Measurements from ENCODE around the gene TLCD5. TPM values are rescaled to one million over a fixed set of nuclear protein-coding genes. Genes with fewer than 3 reads are reported as not detected.

The TLCD5 gene
- total RNA-seq, 2 experiments from 2014 or later = 1.2 to 1.4 TPM

- ChIA-PET POLR2A (no interaction called here), CTCF (interaction anchor here (1.2 to 2.7 kb wide), 2 partner anchors 15 to 17 kb away, joined by 3 to 16 read pairs; no protein-coding TSS in a partner anchor)
- H3K4me3 Mint-ChIP-seq = no peak overlapping the region
- peaks cover 35% of the 10 kb centered on the region for H3K27me3 Mint-ChIP-seq
- H3K4me1 Mint-ChIP-seq = peaks cover 2% of the 10 kb centered on the region
- H3K27ac Mint-ChIP-seq = no peak overlapping the region
- H3K36me3 Mint-ChIP-seq (ENCODE audit: low read depth) = no peaks in the 10 kb centered on the region
- no peak for DNase-seq
- H3K9me3 Mint-ChIP-seq = no peaks in the 10 kb centered on the region
Measured at GRCh38 chr11:120317689-120318480, 7.2 kb upstream of the TLCD5 start.

GRCh38 chr11:120318906-120319305 lies 6.2 kb upstream of the TLCD5 start:
- ChIA-PET POLR2A (no interaction called here), CTCF (interaction anchor here (2.7 kb wide), 1 partner anchor 16 kb away, joined by 16 read pairs; no protein-coding TSS in a partner anchor)
- H3K4me3 Mint-ChIP-seq = no peak overlapping the region
- H3K27ac Mint-ChIP-seq = no peak overlapping the region
- no peaks in the 10 kb centered on the region for H3K36me3 Mint-ChIP-seq (ENCODE audit: low read depth)
- peaks cover 42% of the 10 kb centered on the region for H3K27me3 Mint-ChIP-seq
- no peak for DNase-seq
- H3K4me1 Mint-ChIP-seq = peaks cover 2% of the 10 kb centered on the region
- no peaks in the 10 kb centered on the region for H3K9me3 Mint-ChIP-seq

GRCh38 chr11:120326228-120326627 lies 1.1 kb downstream of the TLCD5 start:
- Mint-ChIP-seq H3K4me3 (peak overlapping the region; percentile 57), H3K36me3 (ENCODE audit: low read depth) (no peaks in the 10 kb centered on the region), H3K9me3 (no peaks in the 10 kb centered on the region), H3K4me1 (peaks cover 22% of the 10 kb centered on the region), H3K27ac (no peak overlapping the region), H3K27me3 (peaks cover 47% of the 10 kb centered on the region)
- ChIA-PET POLR2A (interaction anchor here (1.1 to 1.8 kb wide), 2 partner anchors 9 to 78 kb away, joined by 3 to 4 read pairs; partner anchors contain the start of gene ARHGEF12), CTCF (interaction anchor here (0.8 to 1.0 kb wide), 3 partner anchors 23 to 970 kb away, joined by 3 read pairs; no protein-coding TSS in a partner anchor)
- DNase-seq = no peak

- H3K27me3 Mint-ChIP-seq = peaks cover 49% of the 10 kb centered on the region
- no peak for DNase-seq
- no peaks in the 10 kb centered on the region for H3K9me3 Mint-ChIP-seq
- no peak overlapping the region for H3K27ac Mint-ChIP-seq
- CTCF ChIA-PET = interaction anchor here (0.8 to 1.4 kb wide), 4 partner anchors 8 to 971 kb away, joined by 3 to 4 read pairs (median 3); no protein-coding TSS in a partner anchor
- no peak overlapping the region for H3K4me3 Mint-ChIP-seq
- H3K36me3 Mint-ChIP-seq (ENCODE audit: low read depth) = no peaks in the 10 kb centered on the region
- POLR2A ChIA-PET = interaction anchor here (1.1 to 1.8 kb wide), 2 partner anchors 9 to 79 kb away, joined by 3 to 4 read pairs; partner anchors contain the start of gene ARHGEF12
- peaks cover 22% of the 10 kb centered on the region for H3K4me1 Mint-ChIP-seq
Measured at GRCh38 chr11:120326845-120327281, 1.8 kb downstream of the TLCD5 start.

GRCh38 chr11:120327311-120327710 lies 2.2 kb downstream of the TLCD5 start:
- H3K4me3 Mint-ChIP-seq = no peak overlapping the region
- CTCF ChIA-PET = interaction anchor here (1.0 to 1.4 kb wide), 2 partner anchors 8 to 971 kb away, joined by 3 to 4 read pairs; no protein-coding TSS in a partner anchor
- H3K27me3 Mint-ChIP-seq = peaks cover 49% of the 10 kb centered on the region
- no peak overlapping the region for H3K27ac Mint-ChIP-seq
- POLR2A ChIA-PET = interaction anchor here (1.1 to 1.8 kb wide), 2 partner anchors 8 to 79 kb away, joined by 3 to 4 read pairs; partner anchors contain the start of gene ARHGEF12
- no peak for DNase-seq
- H3K9me3 Mint-ChIP-seq = no peaks in the 10 kb centered on the region
- peaks cover 22% of the 10 kb centered on the region for H3K4me1 Mint-ChIP-seq
- no peaks in the 10 kb centered on the region for H3K36me3 Mint-ChIP-seq (ENCODE audit: low read depth)

- ChIA-PET CTCF (no interaction called here), POLR2A (no interaction called here)
- Mint-ChIP-seq H3K27me3 (peaks cover 45% of the 10 kb centered on the region), H3K36me3 (ENCODE audit: low read depth) (no peaks in the 10 kb centered on the region), H3K4me1 (peaks cover 28% of the 10 kb centered on the region), H3K9me3 (no peaks in the 10 kb centered on the region), H3K27ac (no peak overlapping the region), H3K4me3 (no peak overlapping the region)
- no peak for DNase-seq
Measured at GRCh38 chr11:120329556-120329955, 4.5 kb downstream of the TLCD5 start.

GRCh38 chr11:120330045-120330444 lies 4.9 kb downstream of the TLCD5 start:
- Mint-ChIP-seq H3K27me3 (peaks cover 43% of the 10 kb centered on the region), H3K9me3 (no peaks in the 10 kb centered on the region), H3K4me3 (no peak overlapping the region), H3K27ac (no peak overlapping the region), H3K36me3 (ENCODE audit: low read depth) (no peaks in the 10 kb centered on the region), H3K4me1 (peaks cover 26% of the 10 kb centered on the region)
- ChIA-PET POLR2A (no interaction called here), CTCF (no interaction called here)
- DNase-seq = no peak

GRCh38 chr11:120331301-120331996 lies 6.3 kb downstream of the TLCD5 start:
- Mint-ChIP-seq H3K27ac (no peak overlapping the region), H3K36me3 (ENCODE audit: low read depth) (no peaks in the 10 kb centered on the region), H3K4me1 (peaks cover 20% of the 10 kb centered on the region), H3K4me3 (no peak overlapping the region), H3K27me3 (peaks cover 37% of the 10 kb centered on the region), H3K9me3 (no peaks in the 10 kb centered on the region)
- CTCF ChIA-PET = no interaction called here
- DNase-seq = no peak
- POLR2A ChIA-PET = no interaction called here

DNA sequence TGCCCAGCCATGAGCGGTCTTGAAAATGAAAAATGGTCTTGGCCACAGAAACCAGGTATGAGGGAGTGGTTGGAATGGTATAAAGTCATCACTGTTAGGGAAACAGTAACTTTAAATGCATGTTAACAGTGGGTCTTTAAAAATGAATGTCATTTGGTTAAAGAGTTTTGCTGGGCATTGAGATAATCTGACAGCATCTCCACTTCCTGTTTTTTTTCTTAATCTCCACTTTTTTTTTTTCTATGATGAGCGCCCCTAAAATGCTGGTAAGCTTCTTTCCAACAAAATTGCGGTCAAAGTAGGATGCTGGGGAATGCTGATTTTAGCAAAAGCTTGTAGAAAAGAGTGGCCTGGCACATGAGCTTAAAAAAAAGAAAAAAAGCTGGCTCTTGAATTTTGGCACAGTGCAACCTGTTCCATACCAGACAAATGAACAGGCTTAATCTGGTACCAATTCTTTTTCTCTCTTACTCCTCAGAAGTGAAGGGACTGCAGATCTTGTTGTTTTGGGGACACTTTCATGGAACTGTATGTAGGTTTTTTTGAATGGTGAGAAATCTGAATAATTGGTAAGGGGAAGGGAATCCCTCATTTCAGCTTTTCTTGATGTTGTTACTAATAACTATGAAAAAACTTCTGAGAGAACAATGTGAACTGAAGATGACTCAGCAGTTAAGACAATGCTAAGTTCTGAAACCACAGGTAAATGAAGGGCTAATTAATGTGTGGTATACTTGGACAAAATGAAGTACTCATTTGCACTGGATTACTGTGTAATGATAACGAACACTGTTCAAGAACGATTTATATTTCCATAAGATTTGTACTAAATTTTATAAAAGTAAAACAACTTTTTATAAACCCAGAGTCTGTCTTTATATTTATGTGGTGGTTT lies 8.0 kb downstream of the TLCD5 start:
- Mint-ChIP-seq H3K36me3 (ENCODE audit: low read depth) (no peaks in the 10 kb centered on the region), H3K4me3 (no peak overlapping the region), H3K27me3 (peaks cover 39% of the 10 kb centered on the region), H3K4me1 (peaks cover 22% of the 10 kb centered on the region), H3K27ac (no peak overlapping the region), H3K9me3 (no peaks in the 10 kb centered on the region)
- no peak for DNase-seq
- ChIA-PET CTCF (interaction anchor here (1.0 to 2.3 kb wide), 2 partner anchors 39 to 178 kb away, joined by 3 to 8 read pairs; no protein-coding TSS in a partner anchor), POLR2A (no interaction called here)

DNA sequence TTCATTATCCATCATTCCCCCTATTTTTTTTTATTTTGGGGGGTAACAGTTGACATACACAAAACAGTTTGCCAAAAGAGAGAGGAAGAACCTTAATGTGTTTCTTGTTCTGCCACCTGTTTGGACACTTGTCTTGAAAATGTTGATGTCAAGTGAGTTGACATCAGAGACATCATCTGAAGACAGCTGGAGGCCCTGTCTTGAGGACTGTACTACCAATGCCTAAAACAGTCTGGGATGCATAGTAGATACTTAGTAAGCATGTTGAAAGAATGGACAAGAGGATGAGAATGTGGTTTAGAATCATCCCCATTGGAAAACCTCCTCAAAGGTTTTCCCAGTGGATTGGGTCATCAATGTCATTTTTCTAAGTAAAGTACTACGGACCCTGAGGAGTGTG lies 8.7 kb downstream of the TLCD5 start:
- CTCF ChIA-PET = interaction anchor here (0.6 to 2.3 kb wide), 5 partner anchors 31 to 351 kb away, joined by 3 to 11 read pairs (median 3); no protein-coding TSS in a partner anchor
- Mint-ChIP-seq H3K27me3 (peaks cover 44% of the 10 kb centered on the region), H3K27ac (no peak overlapping the region), H3K9me3 (no peaks in the 10 kb centered on the region), H3K36me3 (ENCODE audit: low read depth) (no peaks in the 10 kb centered on the region), H3K4me1 (peaks cover 28% of the 10 kb centered on the region), H3K4me3 (no peak overlapping the region)
- DNase-seq = no peak
- POLR2A ChIA-PET = no interaction called here

- DNase-seq = no peak
- ChIA-PET CTCF (interaction anchor here (0.6 to 2.3 kb wide), 10 partner anchors 7 to 350 kb away, joined by 3 to 11 read pairs (median 4); no protein-coding TSS in a partner anchor), POLR2A (interaction anchor here (1.1 kb wide), 1 partner anchor 30 kb away, joined by 3 read pairs; no protein-coding TSS in a partner anchor)
- H3K4me3 Mint-ChIP-seq = no peak overlapping the region
- H3K27ac Mint-ChIP-seq = no peak overlapping the region
- no peaks in the 10 kb centered on the region for H3K36me3 Mint-ChIP-seq (ENCODE audit: low read depth)
- peaks cover 46% of the 10 kb centered on the region for H3K27me3 Mint-ChIP-seq
- H3K9me3 Mint-ChIP-seq = no peaks in the 10 kb centered on the region
- peaks cover 30% of the 10 kb centered on the region for H3K4me1 Mint-ChIP-seq
Measured at GRCh38 chr11:120334332-120334731, 9.2 kb downstream of the TLCD5 start.

DNA sequence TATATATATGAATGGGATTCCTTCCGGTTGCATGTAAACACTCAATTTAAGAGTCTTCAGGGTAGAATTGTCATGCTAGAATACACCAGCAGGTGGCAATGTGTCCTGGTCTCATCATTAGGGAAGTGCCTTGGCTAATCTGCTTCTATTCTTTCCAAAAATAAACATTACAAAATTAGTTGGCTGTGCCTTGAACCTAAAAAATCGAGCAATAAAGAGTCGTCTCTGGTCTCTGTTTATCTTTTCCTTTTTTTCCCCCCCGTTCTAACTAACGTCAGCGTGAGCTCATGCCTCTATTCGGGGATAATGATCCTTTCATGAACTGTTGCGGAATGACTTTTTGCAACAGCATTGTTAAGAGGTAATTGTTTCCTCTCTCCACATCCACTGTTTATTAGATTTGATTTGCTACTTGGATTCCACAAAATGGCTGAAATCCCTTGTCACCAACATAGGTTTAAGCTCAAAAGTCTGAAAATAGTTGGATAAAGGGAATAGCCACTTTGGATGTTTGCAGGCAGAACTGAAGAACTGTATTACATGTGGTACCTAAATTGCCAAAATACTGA lies 9.9 kb downstream of the TLCD5 start:
- peaks cover 50% of the 10 kb centered on the region for H3K27me3 Mint-ChIP-seq
- no peak overlapping the region for H3K27ac Mint-ChIP-seq
- POLR2A ChIA-PET = interaction anchor here (1.1 to 1.8 kb wide), 3 partner anchors 8 to 31 kb away, joined by 3 to 4 read pairs (median 4); no protein-coding TSS in a partner anchor
- H3K9me3 Mint-ChIP-seq = no peaks in the 10 kb centered on the region
- H3K4me1 Mint-ChIP-seq = peaks cover 37% of the 10 kb centered on the region
- H3K4me3 Mint-ChIP-seq = peak overlapping the region; percentile 59
- no peaks in the 10 kb centered on the region for H3K36me3 Mint-ChIP-seq (ENCODE audit: low read depth)
- CTCF ChIA-PET = interaction anchor here (0.9 to 2.3 kb wide), 10 partner anchors 8 to 350 kb away, joined by 3 to 11 read pairs (median 4); no protein-coding TSS in a partner anchor
- peak; percentile 63 for DNase-seq
